ENCODE measurements around the gene AKR1C1.
"Not testable (repeated sequence)": the region's sequence is repeated elsewhere in the genome, so short reads cannot be mapped to it uniquely, and the experiment has no call there.

The AKR1C1 gene

DNA sequence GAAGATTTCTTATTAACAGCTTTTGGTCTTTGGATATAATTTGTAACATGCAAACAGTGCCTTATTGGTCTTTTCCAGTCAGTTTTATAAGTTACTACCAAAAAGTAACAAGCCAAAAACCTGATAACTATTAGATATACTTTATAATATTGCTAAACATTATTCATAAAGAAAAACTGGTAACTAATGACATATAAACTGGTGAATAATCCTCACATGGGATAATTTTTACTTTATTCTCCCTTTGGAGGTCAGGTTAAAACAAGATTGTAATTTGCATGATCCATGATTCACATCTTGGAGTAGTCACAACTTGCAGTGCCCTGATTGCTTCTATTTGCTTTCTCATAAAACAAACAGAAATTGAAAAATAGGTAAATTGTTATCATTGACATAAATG lies 41.3 kb downstream of the AKR1C1 start:
- H2AK5ac ChIP-seq (ENCODE audit: low read length, severe bottlenecking); H3K79me1 ChIP-seq (replicated peaks; ENCODE audit: low read length, poor library complexity, severe bottlenecking); H3K4me2 ChIP-seq (ENCODE audit: low read length, poor library complexity, severe bottlenecking); H2BK15ac ChIP-seq (ENCODE audit: low read depth, poor library complexity, severe bottlenecking); H3K4me1 ChIP-seq (ENCODE audit: control insufficient read depth, insufficient read depth, low read depth, low read length); H2BK12ac ChIP-seq (ENCODE audit: low read length in 2 of 2); H3K18ac ChIP-seq (ENCODE audit: low read depth in 1 of 2, low read length in 2 of 2); H3K4ac ChIP-seq (ENCODE audit: low read depth in 1 of 2, low read length in 2 of 2); H3K23ac ChIP-seq (ENCODE audit: low read length in 2 of 2); H3K14ac ChIP-seq (ENCODE audit: low read length in 2 of 2); DNase-seq; H2BK120ac ChIP-seq (ENCODE audit: low read depth, low read length); H2BK5ac ChIP-seq (ENCODE audit: low read depth, low read length, poor library complexity, severe bottlenecking); H3K9me3 ChIP-seq (ENCODE audit: control insufficient read depth, low read length); H4K91ac ChIP-seq (ENCODE audit: low read length); H2AFZ ChIP-seq (ENCODE audit: low read depth, low read length); H3K27me3 ChIP-seq (ENCODE audit: control insufficient read depth in 1 of 2, insufficient read depth in 1 of 2, low read length in 2 of 2); H3K4me3 ChIP-seq (ENCODE audit: insufficient read depth in 1 of 2, low read depth in 1 of 2, low read length in 2 of 2); H4K8ac ChIP-seq (ENCODE audit: low read length); H3K27ac ChIP-seq (ENCODE audit: low read length, poor library complexity, severe bottlenecking): not testable (repeated sequence)
- peak overlapping the region; percentile 73 for H3K9ac ChIP-seq (ENCODE audit: low read length)
- H3K36me3 ChIP-seq (ENCODE audit: control insufficient read depth in 1 of 2, insufficient read depth in 2 of 2, low read depth in 1 of 2, low read length in 2 of 2): peaks cover 0 to 22% of the 10 kb centered on the region in 2 experiments

DNA sequence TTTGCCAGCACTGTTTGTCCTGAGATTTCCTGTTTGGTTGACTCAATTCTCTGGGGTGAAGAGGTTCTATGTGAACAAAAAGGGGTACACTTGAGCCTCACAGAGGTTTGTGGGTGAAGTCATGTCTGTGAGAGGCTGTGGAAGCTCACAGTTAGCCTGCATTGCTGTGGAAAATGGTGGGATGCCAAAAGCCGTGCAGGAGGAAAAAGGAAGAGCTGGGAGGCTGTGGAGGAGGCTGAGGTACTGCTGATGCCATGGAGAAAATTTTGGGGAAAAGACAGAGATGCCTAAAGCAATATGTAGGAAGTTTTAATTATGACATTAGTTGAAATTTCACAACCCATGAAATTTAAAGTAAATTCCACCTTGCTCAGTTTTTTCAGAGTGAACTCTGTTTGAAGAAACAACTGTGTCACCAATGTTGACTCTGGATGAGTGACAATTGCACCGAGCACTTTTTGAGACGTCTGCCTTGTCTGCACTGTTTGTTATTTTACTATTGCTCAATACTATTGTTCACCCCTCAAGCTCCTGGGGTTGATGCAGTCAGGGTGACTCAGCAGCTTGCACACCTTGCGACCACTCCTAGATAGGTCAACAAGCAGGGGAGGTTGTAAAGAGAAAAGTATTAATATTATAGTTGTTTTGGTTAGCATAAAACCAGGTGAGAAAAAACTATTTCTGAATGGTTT lies 45.8 kb downstream of the AKR1C1 start:
- H3K36me3 ChIP-seq (ENCODE audit: control insufficient read depth in 1 of 2, insufficient read depth in 2 of 2, low read depth in 1 of 2, low read length in 2 of 2); H2AFZ ChIP-seq (ENCODE audit: low read depth, low read length); DNase-seq; H2AK5ac ChIP-seq (ENCODE audit: low read length, severe bottlenecking); H3K9ac ChIP-seq (ENCODE audit: low read length); H3K27ac ChIP-seq (ENCODE audit: low read length, poor library complexity, severe bottlenecking); H3K14ac ChIP-seq (ENCODE audit: low read length in 2 of 2); H3K18ac ChIP-seq (ENCODE audit: low read depth in 1 of 2, low read length in 2 of 2); H3K9me3 ChIP-seq (ENCODE audit: control insufficient read depth, low read length); H2BK12ac ChIP-seq (ENCODE audit: low read length in 2 of 2); H2BK5ac ChIP-seq (ENCODE audit: low read depth, low read length, poor library complexity, severe bottlenecking); H3K4me1 ChIP-seq (ENCODE audit: control insufficient read depth, insufficient read depth, low read depth, low read length); H3K79me1 ChIP-seq (replicated peaks; ENCODE audit: low read length, poor library complexity, severe bottlenecking); H3K27me3 ChIP-seq (ENCODE audit: control insufficient read depth in 1 of 2, insufficient read depth in 1 of 2, low read length in 2 of 2); H4K91ac ChIP-seq (ENCODE audit: low read length); H2BK15ac ChIP-seq (ENCODE audit: low read depth, poor library complexity, severe bottlenecking); H2BK120ac ChIP-seq (ENCODE audit: low read depth, low read length); H3K23ac ChIP-seq (ENCODE audit: low read length in 2 of 2); H3K4ac ChIP-seq (ENCODE audit: low read depth in 1 of 2, low read length in 2 of 2); H3K4me2 ChIP-seq (ENCODE audit: low read length, poor library complexity, severe bottlenecking); H3K4me3 ChIP-seq (ENCODE audit: insufficient read depth in 1 of 2, low read depth in 1 of 2, low read length in 2 of 2); H4K8ac ChIP-seq (ENCODE audit: low read length): not testable (repeated sequence)
- WGBS: 88% methylated on average over 4 of the region's 4 CpGs

DNA sequence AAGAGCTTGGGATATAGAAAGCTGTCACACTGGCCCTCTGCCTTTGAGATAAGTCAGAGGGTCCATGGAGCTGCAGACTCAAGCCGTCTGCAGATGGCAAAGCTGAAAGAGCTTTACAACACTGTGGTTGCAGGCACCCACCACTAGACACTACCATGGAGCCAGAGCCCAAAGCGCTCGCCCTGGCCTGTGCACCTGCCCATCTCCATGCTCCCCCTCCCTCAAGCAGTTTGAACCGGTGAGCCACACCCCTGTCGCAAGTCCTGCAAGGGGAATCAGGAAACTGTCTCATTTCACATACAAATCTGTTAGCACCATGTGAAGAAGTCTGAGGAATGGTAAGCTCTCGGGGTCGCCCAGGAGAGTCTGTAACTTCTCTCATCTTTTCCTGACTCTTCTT lies 46.8 kb downstream of the AKR1C1 start:
- WGBS: 57% methylated on average over 4 of the region's 7 CpGs
- not testable (repeated sequence) for H3K4me2 ChIP-seq (ENCODE audit: low read length, poor library complexity, severe bottlenecking); H2BK120ac ChIP-seq (ENCODE audit: low read depth, low read length); H3K14ac ChIP-seq (ENCODE audit: low read length in 2 of 2); H3K9me3 ChIP-seq (ENCODE audit: control insufficient read depth, low read length); H3K4ac ChIP-seq (ENCODE audit: low read depth in 1 of 2, low read length in 2 of 2); H3K36me3 ChIP-seq (ENCODE audit: control insufficient read depth in 1 of 2, insufficient read depth in 2 of 2, low read depth in 1 of 2, low read length in 2 of 2); H2AFZ ChIP-seq (ENCODE audit: low read depth, low read length); H3K23ac ChIP-seq (ENCODE audit: low read length in 2 of 2); H3K79me1 ChIP-seq (replicated peaks; ENCODE audit: low read length, poor library complexity, severe bottlenecking); H2BK15ac ChIP-seq (ENCODE audit: low read depth, poor library complexity, severe bottlenecking); H4K91ac ChIP-seq (ENCODE audit: low read length); H2AK5ac ChIP-seq (ENCODE audit: low read length, severe bottlenecking); H3K27ac ChIP-seq (ENCODE audit: low read length, poor library complexity, severe bottlenecking); H3K4me3 ChIP-seq (ENCODE audit: insufficient read depth in 1 of 2, low read depth in 1 of 2, low read length in 2 of 2); DNase-seq; H2BK12ac ChIP-seq (ENCODE audit: low read length in 2 of 2); H2BK5ac ChIP-seq (ENCODE audit: low read depth, low read length, poor library complexity, severe bottlenecking); H3K18ac ChIP-seq (ENCODE audit: low read depth in 1 of 2, low read length in 2 of 2); H3K27me3 ChIP-seq (ENCODE audit: control insufficient read depth in 1 of 2, insufficient read depth in 1 of 2, low read length in 2 of 2); H3K4me1 ChIP-seq (ENCODE audit: control insufficient read depth, insufficient read depth, low read depth, low read length); H3K9ac ChIP-seq (ENCODE audit: low read length); H4K8ac ChIP-seq (ENCODE audit: low read length)

DNA sequence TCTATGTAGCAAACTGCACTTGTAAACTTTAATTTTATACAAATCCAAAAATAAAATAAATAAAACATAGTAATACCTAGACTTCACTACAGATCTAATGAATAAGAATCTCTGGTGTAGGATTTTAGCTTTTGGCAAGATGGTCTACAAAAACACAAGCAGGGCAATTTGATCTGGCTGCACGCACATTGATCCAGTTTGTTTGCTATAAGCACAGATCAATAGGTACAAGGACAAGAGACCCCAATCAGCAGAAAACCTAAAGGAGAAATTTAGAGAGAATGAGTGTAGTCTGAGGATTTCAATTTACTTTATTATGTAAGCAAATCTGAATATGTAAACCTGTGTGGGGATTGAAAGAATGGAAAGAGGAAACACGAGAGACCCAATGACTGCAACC lies 48.2 kb downstream of the AKR1C1 start:
- H3K9ac ChIP-seq (ENCODE audit: low read length); H2AK5ac ChIP-seq (ENCODE audit: low read length, severe bottlenecking); H3K23ac ChIP-seq (ENCODE audit: low read length in 2 of 2); H2BK5ac ChIP-seq (ENCODE audit: low read depth, low read length, poor library complexity, severe bottlenecking); H3K27ac ChIP-seq (ENCODE audit: low read length, poor library complexity, severe bottlenecking); H4K8ac ChIP-seq (ENCODE audit: low read length); H3K27me3 ChIP-seq (ENCODE audit: control insufficient read depth in 1 of 2, insufficient read depth in 1 of 2, low read length in 2 of 2); H3K4ac ChIP-seq (ENCODE audit: low read depth in 1 of 2, low read length in 2 of 2); H3K4me1 ChIP-seq (ENCODE audit: control insufficient read depth, insufficient read depth, low read depth, low read length); H3K79me1 ChIP-seq (replicated peaks; ENCODE audit: low read length, poor library complexity, severe bottlenecking); H3K14ac ChIP-seq (ENCODE audit: low read length in 2 of 2); H2BK12ac ChIP-seq (ENCODE audit: low read length in 2 of 2); H4K91ac ChIP-seq (ENCODE audit: low read length); H2AFZ ChIP-seq (ENCODE audit: low read depth, low read length); H3K4me3 ChIP-seq (ENCODE audit: insufficient read depth in 1 of 2, low read depth in 1 of 2, low read length in 2 of 2); H3K9me3 ChIP-seq (ENCODE audit: control insufficient read depth, low read length); H3K36me3 ChIP-seq (ENCODE audit: control insufficient read depth in 1 of 2, insufficient read depth in 2 of 2, low read depth in 1 of 2, low read length in 2 of 2); H2BK15ac ChIP-seq (ENCODE audit: low read depth, poor library complexity, severe bottlenecking); DNase-seq; H3K4me2 ChIP-seq (ENCODE audit: low read length, poor library complexity, severe bottlenecking); H3K18ac ChIP-seq (ENCODE audit: low read depth in 1 of 2, low read length in 2 of 2); H2BK120ac ChIP-seq (ENCODE audit: low read depth, low read length): not testable (repeated sequence)
- WGBS: 81% methylated on average over 1 of the region's 2 CpGs

All from mesenchymal stem cell (in vitro differentiated cells and primary cell).